ENCODE results near the gene PLAC1.

The PLAC1 gene

DNA sequence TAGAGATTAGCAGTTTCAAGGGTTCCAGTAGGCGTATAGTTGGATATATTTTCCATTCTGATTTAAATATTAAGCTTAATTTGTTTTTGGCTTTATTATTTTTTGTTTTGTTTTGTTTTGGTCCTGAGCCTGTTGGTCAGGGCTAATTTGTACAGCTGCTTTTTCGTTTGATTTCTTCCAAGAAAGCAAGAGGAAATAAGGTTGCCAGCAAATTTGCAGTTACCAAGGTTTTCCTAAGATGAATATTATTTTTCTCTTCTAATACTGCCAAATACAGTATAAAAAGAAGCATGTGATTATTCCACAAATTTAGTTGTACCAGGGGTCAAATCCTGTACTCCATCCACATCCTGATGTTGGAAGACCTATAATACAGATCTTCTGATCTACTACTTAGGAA is 24.9 kb downstream of the PLAC1 start:
- ChIA-PET CTCF (no interaction called here), POLR2A (no interaction called here)
- Histone ChIP-seq H3K27ac (ENCODE audit: insufficient read depth in 1 of 2, low read depth in 1 of 2, low read length in 2 of 2, poor library complexity in 1 of 2, severe bottlenecking in 2 of 2) (no peak overlapping the region), H3K27me3 (replicated peaks in 2 of 5; ENCODE audit: control insufficient read depth in 4 of 5, insufficient read depth in 5 of 5, low read length in 4 of 5) (no peaks in the 10 kb centered on the region), H3K36me3 (ENCODE audit: control insufficient read depth in 4 of 4, insufficient read depth in 4 of 4, low read length in 3 of 4) (no peaks in the 10 kb centered on the region), H3K4me3 (ENCODE audit: control insufficient read depth in 1 of 7, extremely low read depth in 1 of 7, insufficient read depth in 4 of 7, low read depth in 2 of 7, low read length in 6 of 7) (no peak overlapping the region), H3K9me3 (ENCODE audit: control extremely low read depth in 1 of 5, control insufficient read depth in 4 of 5, insufficient read depth in 2 of 5, low read depth in 1 of 5, low read length in 4 of 5) (no peaks in the 10 kb centered on the region), H3K4me1 (ENCODE audit: control extremely low read depth in 1 of 4, control insufficient read depth in 4 of 4, insufficient read depth in 4 of 4, low read length in 3 of 4) (peaks cover 0 to 1% (median 0%) of the 10 kb centered on the region in 4 experiments)
- WGBS (ENCODE audit: insufficient coverage): no CpG with 5 or more reads among the region's 2 CpGs
- no peak for DNase-seq

DNA sequence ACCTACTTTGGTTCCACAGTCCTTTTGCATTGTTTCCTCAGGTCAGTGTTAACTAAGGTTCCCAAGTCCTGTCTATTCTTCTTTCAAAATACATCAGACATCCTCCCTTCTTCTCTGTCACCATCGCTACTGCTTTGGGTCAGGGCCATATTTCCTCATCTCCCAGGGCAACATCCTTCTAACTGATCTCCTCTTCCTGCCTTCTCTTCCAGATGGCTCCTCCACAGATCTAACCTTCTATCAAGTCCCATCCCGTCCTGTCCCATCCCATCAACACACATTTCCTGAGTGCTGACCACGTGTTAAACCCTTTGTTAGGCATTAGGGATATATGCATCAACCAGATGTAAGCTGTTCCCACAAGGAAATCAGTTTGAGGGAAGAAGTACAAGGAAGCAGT is 25.9 kb downstream of the PLAC1 start:
- no peak for DNase-seq
- 60% methylated on average over 1 of the region's 3 CpGs for WGBS (ENCODE audit: insufficient coverage)
- H3K9me3 ChIP-seq (ENCODE audit: control extremely low read depth in 1 of 5, control insufficient read depth in 4 of 5, insufficient read depth in 2 of 5, low read depth in 1 of 5, low read length in 4 of 5): no peaks in the 10 kb centered on the region
- no peak overlapping the region for H3K27ac ChIP-seq (ENCODE audit: insufficient read depth in 1 of 2, low read depth in 1 of 2, low read length in 2 of 2, poor library complexity in 1 of 2, severe bottlenecking in 2 of 2)
- no peaks in the 10 kb centered on the region for H3K27me3 ChIP-seq (replicated peaks in 2 of 5; ENCODE audit: control insufficient read depth in 4 of 5, insufficient read depth in 5 of 5, low read length in 4 of 5)
- H3K4me1 ChIP-seq (ENCODE audit: control extremely low read depth in 1 of 4, control insufficient read depth in 4 of 4, insufficient read depth in 4 of 4, low read length in 3 of 4): no peaks in the 10 kb centered on the region
- ChIA-PET CTCF (no interaction called here), POLR2A (no interaction called here)
- H3K36me3 ChIP-seq (ENCODE audit: control insufficient read depth in 4 of 4, insufficient read depth in 4 of 4, low read length in 3 of 4): no peaks in the 10 kb centered on the region
- no peak overlapping the region for H3K4me3 ChIP-seq (ENCODE audit: control insufficient read depth in 1 of 7, extremely low read depth in 1 of 7, insufficient read depth in 4 of 7, low read depth in 2 of 7, low read length in 6 of 7)

DNA sequence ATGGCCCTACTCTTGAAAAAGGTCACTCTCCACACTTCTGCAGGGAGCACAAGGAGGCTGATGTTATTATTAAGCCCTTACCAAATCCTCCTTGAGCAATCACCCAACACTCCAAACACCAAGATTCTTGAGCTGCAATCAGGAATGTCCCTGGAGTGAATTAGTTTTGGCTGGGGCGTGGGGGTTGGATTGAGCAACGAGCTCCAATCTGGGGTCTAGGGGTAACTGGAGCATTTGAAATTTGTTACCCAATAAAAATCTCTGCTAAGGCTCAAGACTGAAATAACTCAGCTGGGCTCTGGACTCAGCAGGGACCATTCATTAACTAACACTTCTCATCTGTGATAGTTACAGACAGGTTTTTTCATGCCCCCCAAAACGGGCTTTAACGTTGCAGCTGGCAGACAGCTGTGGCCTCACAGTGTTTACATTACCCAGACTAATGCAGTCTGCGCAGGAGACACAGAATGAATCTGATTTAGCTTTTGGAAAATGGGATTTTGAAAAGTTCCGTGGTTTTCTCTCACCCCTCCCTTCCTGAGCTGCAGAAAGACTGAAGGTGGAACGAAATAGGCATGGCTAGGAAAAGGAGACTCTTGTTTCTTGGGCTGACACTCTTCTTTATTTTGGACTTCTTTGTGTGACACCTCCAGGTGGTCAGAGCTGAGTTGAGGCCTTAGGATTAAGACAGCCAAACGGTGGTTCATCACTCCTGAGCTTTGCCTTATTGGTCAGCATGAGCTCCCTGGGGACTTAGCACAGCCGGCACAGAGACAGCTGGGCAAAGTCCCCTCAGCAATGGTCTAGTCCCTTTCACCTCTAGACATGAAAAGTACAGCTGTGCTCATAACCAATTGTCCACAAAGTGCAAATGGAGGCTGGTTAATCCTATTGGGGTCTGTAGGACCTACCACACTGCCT is 26.6 kb downstream of the PLAC1 start:
- Histone ChIP-seq H3K9me3 (ENCODE audit: control extremely low read depth in 1 of 5, control insufficient read depth in 4 of 5, insufficient read depth in 2 of 5, low read depth in 1 of 5, low read length in 4 of 5) (no peaks in the 10 kb centered on the region), H3K27me3 (replicated peaks in 2 of 5; ENCODE audit: control insufficient read depth in 4 of 5, insufficient read depth in 5 of 5, low read length in 4 of 5) (no peaks in the 10 kb centered on the region), H3K36me3 (ENCODE audit: control insufficient read depth in 4 of 4, insufficient read depth in 4 of 4, low read length in 3 of 4) (no peaks in the 10 kb centered on the region), H3K4me3 (ENCODE audit: control insufficient read depth in 1 of 7, extremely low read depth in 1 of 7, insufficient read depth in 4 of 7, low read depth in 2 of 7, low read length in 6 of 7) (no peak overlapping the region), H3K4me1 (ENCODE audit: control extremely low read depth in 1 of 4, control insufficient read depth in 4 of 4, insufficient read depth in 4 of 4, low read length in 3 of 4) (no peaks in the 10 kb centered on the region), H3K27ac (ENCODE audit: insufficient read depth in 1 of 2, low read depth in 1 of 2, low read length in 2 of 2, poor library complexity in 1 of 2, severe bottlenecking in 2 of 2) (no peak overlapping the region)
- DNase-seq: no peak
- 76% methylated on average over 9 of the region's 9 CpGs for WGBS (ENCODE audit: insufficient coverage)
- CTCF ChIA-PET: no interaction called here
- POLR2A ChIA-PET: no interaction called here

DNA sequence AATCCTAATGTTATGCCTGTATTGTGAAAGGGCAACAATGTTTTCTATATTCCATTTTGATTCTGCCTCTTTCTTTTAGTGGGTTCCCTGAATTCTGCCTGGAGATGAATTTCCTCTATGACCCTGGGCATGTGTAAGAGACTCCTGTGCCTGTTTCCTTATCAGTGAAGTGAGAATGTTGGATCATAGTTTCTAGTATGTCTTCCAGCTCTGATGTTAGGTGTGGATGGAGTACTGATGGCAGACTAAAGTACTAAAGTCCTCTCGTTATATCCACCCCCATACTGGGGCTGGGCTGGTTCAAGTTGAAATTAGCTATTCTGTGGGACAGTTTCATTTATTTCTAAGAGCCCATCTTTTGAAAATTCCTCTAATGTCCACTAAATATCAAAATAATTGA is 29.6 kb downstream of the PLAC1 start:
- Histone ChIP-seq H3K27ac (ENCODE audit: insufficient read depth in 1 of 2, low read depth in 1 of 2, low read length in 2 of 2, poor library complexity in 1 of 2, severe bottlenecking in 2 of 2) (no peak overlapping the region), H3K27me3 (replicated peaks in 2 of 5; ENCODE audit: control insufficient read depth in 4 of 5, insufficient read depth in 5 of 5, low read length in 4 of 5) (no peaks in the 10 kb centered on the region), H3K4me3 (ENCODE audit: control insufficient read depth in 1 of 7, extremely low read depth in 1 of 7, insufficient read depth in 4 of 7, low read depth in 2 of 7, low read length in 6 of 7) (no peak overlapping the region), H3K4me1 (ENCODE audit: control extremely low read depth in 1 of 4, control insufficient read depth in 4 of 4, insufficient read depth in 4 of 4, low read length in 3 of 4) (peaks cover 0 to 16% (median 4%) of the 10 kb centered on the region in 4 experiments), H3K9me3 (ENCODE audit: control extremely low read depth in 1 of 5, control insufficient read depth in 4 of 5, insufficient read depth in 2 of 5, low read depth in 1 of 5, low read length in 4 of 5) (no peaks in the 10 kb centered on the region), H3K36me3 (ENCODE audit: control insufficient read depth in 4 of 4, insufficient read depth in 4 of 4, low read length in 3 of 4) (no peaks in the 10 kb centered on the region)
- CTCF ChIA-PET: interaction anchor here (0.5 kb wide), 1 partner anchor 171 kb away, joined by 3 read pairs; no protein-coding TSS in a partner anchor
- no CpG with 5 or more reads among the region's 1 CpG for WGBS (ENCODE audit: insufficient coverage)
- POLR2A ChIA-PET: no interaction called here
- no peak for DNase-seq

DNA sequence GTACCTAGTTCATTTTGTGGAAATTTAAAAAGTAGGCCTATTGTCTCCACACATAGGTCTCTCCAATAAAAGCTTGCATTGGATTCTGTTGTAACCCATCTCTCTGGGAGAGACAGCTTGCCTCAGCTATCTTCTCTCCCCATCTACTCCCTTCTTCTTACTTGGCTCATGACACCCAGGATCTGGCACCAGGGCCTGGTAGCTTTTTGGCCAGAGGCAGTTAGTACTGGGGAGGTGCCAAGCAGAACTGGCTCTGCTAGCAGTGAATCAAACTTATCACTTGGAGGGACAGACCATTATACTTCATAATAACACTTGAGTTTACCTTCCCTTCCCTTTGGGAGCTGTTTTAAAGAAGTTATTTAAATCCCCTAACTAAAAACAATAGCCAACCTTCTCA is 31.8 kb downstream of the PLAC1 start:
- no peak overlapping the region for H3K4me3 ChIP-seq (ENCODE audit: control insufficient read depth in 1 of 7, extremely low read depth in 1 of 7, insufficient read depth in 4 of 7, low read depth in 2 of 7, low read length in 6 of 7)
- no peak for DNase-seq
- no peaks in the 10 kb centered on the region for H3K9me3 ChIP-seq (ENCODE audit: control extremely low read depth in 1 of 5, control insufficient read depth in 4 of 5, insufficient read depth in 2 of 5, low read depth in 1 of 5, low read length in 4 of 5)
- CTCF ChIA-PET: no interaction called here
- H3K27me3 ChIP-seq (replicated peaks in 2 of 5; ENCODE audit: control insufficient read depth in 4 of 5, insufficient read depth in 5 of 5, low read length in 4 of 5): no peaks in the 10 kb centered on the region
- H3K4me1 ChIP-seq (ENCODE audit: control extremely low read depth in 1 of 4, control insufficient read depth in 4 of 4, insufficient read depth in 4 of 4, low read length in 3 of 4): peaks cover 5 to 36% (median 15%) of the 10 kb centered on the region in 4 experiments
- POLR2A ChIA-PET: no interaction called here
- no peaks in the 10 kb centered on the region for H3K36me3 ChIP-seq (ENCODE audit: control insufficient read depth in 4 of 4, insufficient read depth in 4 of 4, low read length in 3 of 4)
- no peak overlapping the region for H3K27ac ChIP-seq (ENCODE audit: insufficient read depth in 1 of 2, low read depth in 1 of 2, low read length in 2 of 2, poor library complexity in 1 of 2, severe bottlenecking in 2 of 2)

DNA sequence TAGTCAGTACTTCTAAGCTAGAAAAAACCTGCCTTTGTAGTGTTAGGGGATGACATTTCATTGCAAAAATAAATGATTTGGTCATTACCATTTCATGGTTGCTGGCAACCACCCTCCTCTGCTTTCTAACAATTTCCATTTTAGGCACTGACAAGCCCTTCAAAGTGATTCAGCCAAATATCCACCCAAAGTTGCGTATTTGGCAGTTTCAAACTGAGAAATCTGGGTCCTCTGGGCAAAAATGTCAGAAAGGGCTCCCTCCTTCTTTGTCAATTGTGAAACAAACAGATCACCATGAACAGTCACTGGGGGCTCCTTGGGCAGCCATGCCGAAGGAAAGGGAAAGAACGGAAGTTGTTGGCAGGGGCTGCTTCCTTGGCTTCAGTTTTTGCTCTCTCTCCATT is 33.0 kb downstream of the PLAC1 start:
- H3K4me3 ChIP-seq (ENCODE audit: control insufficient read depth in 1 of 7, extremely low read depth in 1 of 7, insufficient read depth in 4 of 7, low read depth in 2 of 7, low read length in 6 of 7): no peak overlapping the region
- DNase-seq: peak in 2 of 3 donors; percentile 30 to 33
- CTCF ChIA-PET: no interaction called here
- no peaks in the 10 kb centered on the region for H3K36me3 ChIP-seq (ENCODE audit: control insufficient read depth in 4 of 4, insufficient read depth in 4 of 4, low read length in 3 of 4)
- WGBS (ENCODE audit: insufficient coverage): 47% methylated on average over 3 of the region's 3 CpGs
- H3K9me3 ChIP-seq (ENCODE audit: control extremely low read depth in 1 of 5, control insufficient read depth in 4 of 5, insufficient read depth in 2 of 5, low read depth in 1 of 5, low read length in 4 of 5): no peaks in the 10 kb centered on the region
- POLR2A ChIA-PET: no interaction called here
- no peak overlapping the region for H3K27ac ChIP-seq (ENCODE audit: insufficient read depth in 1 of 2, low read depth in 1 of 2, low read length in 2 of 2, poor library complexity in 1 of 2, severe bottlenecking in 2 of 2)
- H3K4me1 ChIP-seq (ENCODE audit: control extremely low read depth in 1 of 4, control insufficient read depth in 4 of 4, insufficient read depth in 4 of 4, low read length in 3 of 4): peaks cover 5 to 37% (median 15%) of the 10 kb centered on the region in 4 experiments
- no peaks in the 10 kb centered on the region for H3K27me3 ChIP-seq (replicated peaks in 2 of 5; ENCODE audit: control insufficient read depth in 4 of 5, insufficient read depth in 5 of 5, low read length in 4 of 5)

DNA sequence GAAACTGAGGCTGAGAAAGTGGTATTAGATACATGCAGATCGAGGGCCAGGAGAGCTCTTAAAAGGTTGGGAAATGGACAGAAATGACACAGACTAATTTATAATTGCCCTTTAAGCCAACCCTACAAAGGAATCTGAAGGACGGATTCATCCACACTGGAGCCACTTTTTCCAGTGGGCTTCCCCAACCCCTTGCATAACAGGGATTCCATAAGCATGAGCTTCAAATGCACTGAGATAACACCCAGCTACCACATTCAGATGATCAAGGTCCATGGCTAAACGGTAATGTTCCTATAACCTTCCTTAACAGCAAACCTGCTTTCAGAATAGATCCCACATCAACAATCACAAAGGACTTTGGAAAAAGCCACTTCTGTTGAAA is 34.2 kb downstream of the PLAC1 start:
- H3K27me3 ChIP-seq (replicated peaks in 2 of 5; ENCODE audit: control insufficient read depth in 4 of 5, insufficient read depth in 5 of 5, low read length in 4 of 5): no peaks in the 10 kb centered on the region
- DNase-seq: no peak
- H3K36me3 ChIP-seq (ENCODE audit: control insufficient read depth in 4 of 4, insufficient read depth in 4 of 4, low read length in 3 of 4): no peaks in the 10 kb centered on the region
- H3K4me1 ChIP-seq (ENCODE audit: control extremely low read depth in 1 of 4, control insufficient read depth in 4 of 4, insufficient read depth in 4 of 4, low read length in 3 of 4): peaks cover 5 to 37% (median 15%) of the 10 kb centered on the region in 4 experiments
- ChIA-PET POLR2A (no interaction called here), CTCF (interaction anchor here (0.9 to 1.0 kb wide), 2 partner anchors 11 to 66 kb away, joined by 3 read pairs; no protein-coding TSS in a partner anchor)
- no peaks in the 10 kb centered on the region for H3K9me3 ChIP-seq (ENCODE audit: control extremely low read depth in 1 of 5, control insufficient read depth in 4 of 5, insufficient read depth in 2 of 5, low read depth in 1 of 5, low read length in 4 of 5)
- no peak overlapping the region for H3K27ac ChIP-seq (ENCODE audit: insufficient read depth in 1 of 2, low read depth in 1 of 2, low read length in 2 of 2, poor library complexity in 1 of 2, severe bottlenecking in 2 of 2)
- no peak overlapping the region for H3K4me3 ChIP-seq (ENCODE audit: control insufficient read depth in 1 of 7, extremely low read depth in 1 of 7, insufficient read depth in 4 of 7, low read depth in 2 of 7, low read length in 6 of 7)
- WGBS (ENCODE audit: insufficient coverage): 65% methylated on average over 2 of the region's 3 CpGs
